K562 (cell line): ENCODE data around the gene CADM2. TPM values are rescaled to one million over a fixed set of nuclear protein-coding genes. Genes with fewer than 3 reads are reported as not detected.

Experiments
- ATAC-seq: fragments of 200-7000 bp; cut with Tn5 transposase; 3 replicates; pipeline ENCODE4 v1.9.1; 2020; ENCODE audit warnings: moderate library complexity
- BruUV-seq: library from RNA; stranded (reverse); fragments of 400-500 nt; replicated peaks from 2 replicates; lab custom pipeline; 2021; lab: Mats Ljungman, UMichigan
- CTCF ChIA-PET: fragments of 300-600 bp; formaldehyde crosslinking; extraction: SDS; loops from one replicate; lab custom pipeline; 2021; ENCODE audit warnings: low intra/inter-chr PET ratio; lab: Yijun Ruan, JAX
- POLR2A ChIA-PET: fragments of 300-600, 350-650 bp; sonication (Branson Sonifier 250); formaldehyde crosslinking; extraction: SDS; loops from one replicate; lab custom pipeline; 2021; ENCODE audit warnings: antibody characterized with exemption, inconsistent platforms; lab: Yijun Ruan, JAX
- DNase-seq, 4 experiments: peaks; one replicate each; pipeline versions ENCODE4 v3.0.0 to v3.0.0-alpha.2; 2011 to 2018; ENCODE audit warnings: low spot score in 3 of 4, mixed read lengths in 3 of 4; ENCODE audit errors: extremely low read depth in 1 of 4
- FAIRE-seq: peaks from 2 replicates; lab custom pipeline; 2011; peaks lifted over from hg19 to GRCh38; lab: Jason Lieb, UNC
- H2AFZ ChIP-seq: 2 replicates; pipeline ENCODE4 v1.6.0; 2011; ENCODE audit warnings: low read depth, low read length, control low read depth, inconsistent platforms
- H3K27ac ChIP-seq: fragments of 200-600 bp; 3 replicates; pipeline ENCODE4 v1.8.0; 2011; ENCODE audit warnings: low read depth, mild to moderate bottlenecking, control low read depth, inconsistent platforms, low read length, moderate library complexity, mixed read lengths; ENCODE audit errors: extremely low read depth
- H3K27me3 ChIP-seq, 2 experiments: fragments of 300-600 bp in 1 of 2; 2 replicates in 1 of 2; 3 replicates in 1 of 2; pipeline versions ENCODE4 v1.6.0 to v1.8.0; 2011; ENCODE audit warnings: inconsistent platforms in 2 of 2, low read length in 2 of 2, mild to moderate bottlenecking in 1 of 2, mixed read lengths in 1 of 2, moderate library complexity in 1 of 2; ENCODE audit not compliant: control insufficient read depth in 2 of 2, insufficient read depth in 2 of 2
- H3K36me3 ChIP-seq: fragments of 300-600 bp; 3 replicates; pipeline ENCODE4 v1.8.0; 2011; ENCODE audit warnings: mild to moderate bottlenecking, low read length, inconsistent platforms; ENCODE audit not compliant: control insufficient read depth, insufficient read depth
- H3K4me1 ChIP-seq, 2 experiments: fragments of 200-600 bp in 1 of 2; replicated peaks in 1 of 2; 2 replicates in 1 of 2; 3 replicates in 1 of 2; pipeline versions ENCODE4 v1.5.1 to v1.8.0; 2011; ENCODE audit warnings: inconsistent platforms in 2 of 2, low read length in 2 of 2, mild to moderate bottlenecking in 1 of 2, mixed read lengths in 1 of 2, moderate library complexity in 1 of 2; ENCODE audit not compliant: control insufficient read depth in 2 of 2, insufficient read depth in 2 of 2
- H3K4me2 ChIP-seq: 2 replicates; pipeline ENCODE4 v1.6.1; 2011; ENCODE audit warnings: low read length, control low read depth, inconsistent platforms, mixed read lengths; ENCODE audit not compliant: insufficient read depth
- H3K4me3 ChIP-seq: fragments of 200-600 bp; sonication (generic), shearing (Covaris generic); 2 replicates; pipeline ENCODE4 v1.5.1; 2016; ENCODE audit warnings: control low read depth, inconsistent platforms
- H3K79me2 ChIP-seq: fragments of 200-600 bp; 3 replicates; pipeline ENCODE4 v1.8.0; 2011; ENCODE audit warnings: low read length, inconsistent platforms; ENCODE audit not compliant: control insufficient read depth, insufficient read depth
- H3K9ac ChIP-seq, 2 experiments: 2 replicates each; pipeline versions ENCODE4 v1.6.0 to v1.6.1; 2011; ENCODE audit warnings: low read depth in 2 of 2, low read length in 2 of 2, control low read depth in 1 of 2, inconsistent platforms in 1 of 2, mild to moderate bottlenecking in 1 of 2, mixed read lengths in 1 of 2; ENCODE audit not compliant: insufficient read depth in 1 of 2
- H3K9me1 ChIP-seq: one replicate; pipeline ENCODE4 v1.6.0; 2011; ENCODE audit warnings: inconsistent platforms, mild to moderate bottlenecking, low read length, moderate library complexity; ENCODE audit not compliant: control insufficient read depth, insufficient read depth
- H3K9me3 ChIP-seq: replicated peaks from 2 replicates; pipeline ENCODE4 v1.5.1; 2011; ENCODE audit warnings: low read depth, low read length, inconsistent platforms; ENCODE audit not compliant: control insufficient read depth, insufficient read depth
- H4K20me1 ChIP-seq: replicated peaks from 2 replicates; pipeline ENCODE4 v1.6.1; 2011; ENCODE audit warnings: low read length, inconsistent platforms, mixed read lengths; ENCODE audit not compliant: control insufficient read depth, insufficient read depth
- CBX1 ChIP-seq: sonication (generic); IDR thresholded peaks from 2 replicates; pipeline ENCODE4 v1.6.1; 2016; ENCODE audit warnings: antibody characterized with exemption, low read depth, mild to moderate bottlenecking
- GTF2B ChIP-seq: IDR thresholded peaks from 2 replicates; pipeline ENCODE4 v1.6.1; 2011; ENCODE audit not compliant: insufficient read length; ENCODE audit errors: extremely low read depth
- MBD2 ChIP-seq: sonication (generic); IDR thresholded peaks from 2 replicates; pipeline ENCODE4 v1.6.1; 2016; ENCODE audit warnings: low read depth, borderline replicate concordance
- MGA ChIP-seq: fragments of 450-650 bp; IDR thresholded peaks from 2 replicates; pipeline ENCODE4 v1.6.1; 2016; ENCODE audit warnings: mild to moderate bottlenecking, moderate library complexity
- MLLT1 ChIP-seq, 2 experiments: fragments of 450-650 bp; IDR thresholded peaks; 2 replicates each; pipeline ENCODE4 v1.6.1; 2016
- NONO ChIP-seq, 2 experiments: fragments of 200-400 bp in 1 of 2; fragments of 450-650 bp in 1 of 2; formaldehyde crosslinking in 1 of 2; IDR thresholded peaks; 2 replicates each; pipeline ENCODE4 v1.6.1; 2017; ENCODE audit warnings: low read depth in 2 of 2, mild to moderate bottlenecking in 2 of 2, moderate library complexity in 2 of 2, low read length in 1 of 2
- PHB ChIP-seq: fragments of 250-450 bp; sonication (Bioruptor Pico); IDR thresholded peaks from 2 replicates; pipeline ENCODE4 v1.5.0; 2021
- PHTF2 ChIP-seq: fragments of 250-450 bp; sonication (Bioruptor Pico); IDR thresholded peaks from 2 replicates; pipeline ENCODE4 v1.5.0; 2021; ENCODE audit warnings: mild to moderate bottlenecking
- RBM22 ChIP-seq: fragments of 200-400 bp; formaldehyde crosslinking; IDR thresholded peaks from 2 replicates; pipeline ENCODE4 v1.6.1; 2018; ENCODE audit warnings: low read length, low read depth; ENCODE audit not compliant: poor library complexity, severe bottlenecking
- XRCC3 ChIP-seq: fragments of 450-650 bp; IDR thresholded peaks from 2 replicates; pipeline ENCODE4 v1.6.1; 2017; ENCODE audit warnings: mild to moderate bottlenecking, moderate library complexity
- in situ Hi-C: fragments of 300-500 bp; cut with MboI; formaldehyde crosslinking; loops from 4 replicates; pipeline ENCODE4 v1.15.0; 2018; ENCODE audit warnings: inconsistent platforms, mixed read lengths
- intact Hi-C: fragments of 100-400 bp; cut with micrococcal nuclease; formaldehyde crosslinking; loops from 2 replicates; pipeline ENCODE4 v1.14.2; 2022
- polyA plus RNA-seq, 8 experiments: library from polyadenylated mRNA; depleted of rRNA in 4 of 8; stranded (reverse) in 5 of 8; unstranded in 3 of 8; fragments of >200 nt; fragmentation: Nextera tagmentation in 2 of 8; fragmentation: Illumina TruSeq in 1 of 8; extraction: Ambion mirVana in 2 of 8; extraction: Trizol in 1 of 8; gene quantifications; 2 replicates each; pipeline versions ENCODE4 v1.2.1 to v1.2.3, GENCODE V29; 2011 to 2014; ENCODE audit warnings: inconsistent platforms in 1 of 8, missing spikeins in 1 of 8
- total RNA-seq, 7 experiments: library from RNA; depleted of rRNA in 6 of 7; stranded (reverse); fragments of >200 nt in 6 of 7; fragmentation: Illumina TruSeq in 2 of 7; extraction: Trizol in 2 of 7; gene quantifications; 2 replicates each; pipeline versions ENCODE4 v1.2.1 to v1.2.3, GENCODE V29; 2011 to 2021; ENCODE audit warnings: low replicate concordance in 1 of 7

The CADM2 gene
- total and polyA plus RNA-seq, 9 of the 15 experiments (the other 6 are each of a cell fraction or from before 2014, with no cell fraction given), result 0.11 to 3.2 (median 0.95) TPM

- BruUV-seq, result no TSS peak
- Histone ChIP-seq H3K79me2 (no peaks in the 10 kb centered on the region), H2AFZ (no peak overlapping the region), H3K9me3 (no peaks in the 10 kb centered on the region), H3K4me2 (no peak overlapping the region), H3K27ac (no peak overlapping the region), H3K4me1 (no peaks in the 10 kb centered on the region), H3K27me3 (no peaks in the 10 kb centered on the region), H3K36me3 (no peaks in the 10 kb centered on the region), H3K9me1 (no peaks in the 10 kb centered on the region), H4K20me1 (no peaks in the 10 kb centered on the region), H3K4me3 (no peak overlapping the region), H3K9ac (no peak overlapping the region)
- FAIRE-seq (no peak), DNase-seq (no peak), ATAC-seq (no peak)
- ChIA-PET CTCF (no interaction called here), POLR2A (no interaction called here)
- intact Hi-C loops, result no loop called here
- in situ Hi-C loops, result no loop called here
- TF ChIP-seq MLLT1 (IDR thresholded peaks at IDR 0.05), result no peak
- TF ChIP-seq PHB (CRISPR knock-in tag), result no peak
- no peak for TF ChIP-seq RBM22
- TF ChIP-seq CBX1, result no peak
- TF ChIP-seq MBD2, result no peak
- no peak for TF ChIP-seq PHTF2 (CRISPR knock-in tag)
- no peak for TF ChIP-seq GTF2B
- TF ChIP-seq MGA, result no peak
- no peak for TF ChIP-seq NONO (IDR thresholded peaks at IDR 0.05; ENCODE audit: low read depth in 2 of 2, low read length in 1 of 2)
- TF ChIP-seq XRCC3, result no peak
These were observed 1079.1 kb downstream of the CADM2 start for GRCh38 chr3:86037916-86038315.
